HG02678 (cell line): ENCODE measurements around the gene EYA2.

ENCODE experiments used
- ATAC-seq: cut with Tn5 transposase; IDR thresholded peaks from one replicate; pipeline ENCODE4 v1.9.1; 2021; ENCODE audit warnings: mild to moderate bottlenecking, moderate library complexity; ENCODE audit not compliant: unreplicated experiment

Gene EYA2

GRCh38 chr20:47237715-47238114, 343.1 kb downstream of the EYA2 start:
- ATAC-seq, result no peak
